HepG2 (cell line): ENCODE data around the gene RREB1. TPM values are rescaled to one million over a fixed set of nuclear protein-coding genes. Genes with fewer than 3 reads are reported as not detected.
A peak's percentile ranks its signal among the peaks of the same experiment; 100 is the strongest.

Experiments used
- ATAC-seq: fragments of 200-7000 bp; cut with Tn5 transposase; 3 replicates; pipeline ENCODE4 v1.9.1; 2020; ENCODE audit warnings: mild to moderate bottlenecking, moderate library complexity
- BruUV-seq: library from RNA; stranded (reverse); fragments of 400-500 nt; replicated peaks from 2 replicates; lab custom pipeline; 2021; lab: Mats Ljungman, UMichigan
- CTCF ChIA-PET: fragments of 300-600 bp; formaldehyde crosslinking; extraction: SDS; loops from one replicate; lab custom pipeline; 2021; ENCODE audit warnings: low total read pairs, inconsistent platforms, low intra/inter-chr PET ratio; lab: Yijun Ruan, JAX
- POLR2A ChIA-PET: fragments of 350-600 bp; sonication (Branson Sonifier 250); formaldehyde crosslinking; loops from one replicate; lab custom pipeline; 2020; ENCODE audit warnings: antibody characterized with exemption, inconsistent platforms; lab: Yijun Ruan, JAX
- DNase-seq: peaks from one replicate; pipeline ENCODE4 v3.0.0-alpha.2; 2015; ENCODE audit warnings: low spot score
- FAIRE-seq: peaks from 3 replicates; lab custom pipeline; 2011; peaks lifted over from hg19 to GRCh38; lab: Jason Lieb, UNC
- H2AFZ ChIP-seq: one replicate; pipeline ENCODE4 v1.6.1; 2011; ENCODE audit warnings: low read length, inconsistent platforms
- H3K27ac ChIP-seq: fragments of 300-600 bp; 3 replicates; pipeline ENCODE4 v1.8.0; 2011; ENCODE audit warnings: mixed run types, mild to moderate bottlenecking, mixed read lengths, low read length, inconsistent platforms; ENCODE audit not compliant: insufficient read depth; ENCODE audit errors: extremely low read length
- H3K27me3 ChIP-seq, 2 experiments: fragments of 200-600 bp in 1 of 2; 2 replicates in 1 of 2; 3 replicates in 1 of 2; pipeline versions ENCODE4 v1.6.0 to v1.8.0; 2011; ENCODE audit warnings: low read length in 2 of 2, mild to moderate bottlenecking in 2 of 2, moderate library complexity in 2 of 2, inconsistent platforms in 1 of 2; ENCODE audit not compliant: insufficient read depth in 2 of 2, control insufficient read depth in 1 of 2
- H3K36me3 ChIP-seq, 2 experiments: fragments of 200-600 bp in 1 of 2; replicated peaks in 1 of 2; 2 replicates in 1 of 2; 3 replicates in 1 of 2; pipeline versions ENCODE4 v1.5.1 to v1.8.0; 2011; ENCODE audit warnings: low read length in 2 of 2, inconsistent platforms in 1 of 2; ENCODE audit not compliant: insufficient read depth in 2 of 2, control insufficient read depth in 1 of 2
- H3K4me1 ChIP-seq: 2 replicates; pipeline ENCODE4 v1.5.1; 2012; ENCODE audit warnings: low read length, inconsistent platforms; ENCODE audit not compliant: insufficient read depth
- H3K4me2 ChIP-seq: 2 replicates; pipeline ENCODE4 v1.6.0; 2011; ENCODE audit warnings: low read depth, low read length, inconsistent platforms
- H3K4me3 ChIP-seq, 3 experiments: fragments of 200-600 bp in 1 of 3; sonication (generic), shearing (Covaris generic) in 1 of 3; replicated peaks in 1 of 3; 2 replicates each; pipeline ENCODE4 v1.5.1; 2011 to 2016; ENCODE audit warnings: low read length in 3 of 3, inconsistent platforms in 2 of 3, low read depth in 2 of 3, mild to moderate bottlenecking in 2 of 3, control low read depth in 1 of 3, mixed read lengths in 1 of 3; ENCODE audit not compliant: insufficient read depth in 1 of 3
- H3K79me2 ChIP-seq: one replicate; pipeline ENCODE4 v1.6.1; 2011; ENCODE audit warnings: low read length, inconsistent platforms; ENCODE audit not compliant: insufficient read depth
- H3K9ac ChIP-seq: 2 replicates; pipeline ENCODE4 v1.6.0; 2011; ENCODE audit warnings: mild to moderate bottlenecking, low read depth, low read length, inconsistent platforms; ENCODE audit not compliant: insufficient read depth
- H3K9me3 ChIP-seq: 2 replicates; pipeline ENCODE4 v1.5.1; 2012; ENCODE audit warnings: mild to moderate bottlenecking, low read length
- H4K20me1 ChIP-seq: 2 replicates; pipeline ENCODE4 v1.6.0; 2011; ENCODE audit warnings: inconsistent platforms, mild to moderate bottlenecking, low read length, moderate library complexity; ENCODE audit not compliant: insufficient read depth
- ARNT ChIP-seq: fragments of 450-650 bp; IDR thresholded peaks from 2 replicates; pipeline ENCODE4 v1.6.1; 2017
- CTCF ChIP-seq: sonication (generic); formaldehyde crosslinking; IDR thresholded peaks from 2 replicates; pipeline ENCODE4 v1.5.0; 2020; ENCODE audit warnings: mild to moderate bottlenecking, missing genetic modification reagents, moderate library complexity
- POLR2AphosphoS5 ChIP-seq: IDR thresholded peaks from 2 replicates; pipeline ENCODE4 v1.6.1; 2012; ENCODE audit warnings: low read depth, low read length
- POLR2G ChIP-seq: fragments of 200-400 bp; formaldehyde crosslinking; IDR thresholded peaks from 2 replicates; pipeline ENCODE4 v1.6.1; 2018; ENCODE audit warnings: mild to moderate bottlenecking, low read depth, low read length, moderate library complexity
- PRDM4 ChIP-seq: sonication (generic); formaldehyde crosslinking; IDR thresholded peaks from 2 replicates; pipeline ENCODE4 v1.9.0; 2021; ENCODE audit warnings: missing genetic modification reagents, borderline replicate concordance
- RBM22 ChIP-seq: fragments of 200-400 bp; formaldehyde crosslinking; optimal IDR thresholded peaks from 2 replicates; pipeline ENCODE3; 2017; ENCODE audit warnings: mild to moderate bottlenecking, low read length, moderate library complexity
- WGBS: methylation state at CpG from one replicate; pipeline ENCODE4 v1.1.6; 2017; ENCODE audit warnings: low lambda C conversion rate; 5-methylcytosine and 5-hydroxymethylcytosine counted together
- in situ Hi-C: cut with HindIII; loops from 2 replicates; pipeline ENCODE4 v1.10.0; 2017; ENCODE audit warnings: low pct_unique_long_range_greater_than_20kb; ENCODE audit not compliant: extremely low pct_ligation_motif_present
- intact Hi-C: fragments of 100-400 bp; cut with micrococcal nuclease; formaldehyde crosslinking; loops from one replicate; pipeline ENCODE4 v1.10.0; 2022; ENCODE audit not compliant: unreplicated experiment
- polyA plus RNA-seq, 8 experiments: library from polyadenylated mRNA; depleted of rRNA in 3 of 8; stranded (reverse) in 7 of 8; unstranded in 1 of 8; fragments of >200 nt; fragmentation: Illumina TruSeq in 4 of 8; extraction: Trizol in 4 of 8; gene quantifications; 2 replicates each; pipeline versions ENCODE4 v1.2.1 to v1.2.3, GENCODE V29; 2011 to 2016; ENCODE audit warnings: low read depth in 4 of 8, missing spikeins in 1 of 8, mixed read lengths in 1 of 8; ENCODE audit not compliant: insufficient read depth in 1 of 8
- total RNA-seq, 5 experiments: library from RNA; depleted of rRNA; stranded (reverse); fragments of >200 nt; fragmentation: Illumina TruSeq; extraction: Trizol; gene quantifications; 2 replicates each; pipeline ENCODE4 v1.2.3, GENCODE V29; 2016; ENCODE audit warnings: low read depth in 1 of 5

RREB1 gene
- total and polyA plus RNA-seq, 2 of the 13 experiments (the other 11 are each of a cell fraction or from before 2014, with no cell fraction given), result 6.1 to 23.2 TPM

GRCh38 chr6:7190791-7191190 lies 83.0 kb downstream of the RREB1 start:
- POLR2A ChIA-PET, result no interaction called here
- 98% methylated on average over 2 of the region's 2 CpGs for WGBS
- FAIRE-seq (no peak), DNase-seq (no peak), ATAC-seq (no peak)
- CTCF ChIA-PET, result no interaction called here
- BruUV-seq, result no TSS peak
- Histone ChIP-seq H3K9ac (no peak overlapping the region), H3K4me3 (no peak overlapping the region), H3K79me2 (peaks cover 27% of the 10 kb centered on the region), H3K4me2 (no peak overlapping the region), H2AFZ (no peak overlapping the region), H3K27ac (no peak overlapping the region), H3K36me3 (peaks cover 36 to 87% of the 10 kb centered on the region in 2 experiments), H3K9me3 (no peaks in the 10 kb centered on the region), H3K27me3 (no peaks in the 10 kb centered on the region), H3K4me1 (peaks cover 22% of the 10 kb centered on the region), H4K20me1 (no peaks in the 10 kb centered on the region; the same call in 1 of the 2 replicates)
- TF ChIP-seq RBM22 (peak; percentile 44), POLR2G (no peak), PRDM4 (no peak), CTCF (CRISPR knock-in tag) (0 out of 2 replicates have a peak, but pooled peaks have one; percentile 11), POLR2AphosphoS5 (0 out of 2 replicates have a peak, but pooled peaks have one; percentile 17), ARNT (no peak)
- intact Hi-C loops, result no loop called here
- in situ Hi-C loops, result no loop called here
